Stimulated activated naive CD8-positive, alpha-beta T cell treated with anti-CD3 and anti-CD28 coated beads, Interleukin-15, Interleukin-2, amounts not matched to agents 100 ng/mL and 50 ng/mL, for 24 hours (primary cell): ENCODE results near the gene SAMD7.

Experiments
- H3K27ac Mint-ChIP-seq: one replicate; pipeline ENCODE4 v1.8.0; 2021; ENCODE audit warnings: mild to moderate bottlenecking, mixed read lengths
- H3K27me3 Mint-ChIP-seq: one replicate; pipeline ENCODE4 v1.8.0; 2021; ENCODE audit warnings: mixed read lengths
- H3K36me3 Mint-ChIP-seq: one replicate; pipeline ENCODE4 v1.8.0; 2021; ENCODE audit warnings: low read depth, mixed read lengths
- H3K4me1 Mint-ChIP-seq: one replicate; pipeline ENCODE4 v1.8.0; 2021; ENCODE audit warnings: low read depth, mixed read lengths
- H3K4me3 Mint-ChIP-seq: one replicate; pipeline ENCODE4 v1.8.0; 2021; ENCODE audit warnings: mild to moderate bottlenecking, mixed read lengths
- H3K9me3 Mint-ChIP-seq: one replicate; pipeline ENCODE4 v1.8.0; 2021; ENCODE audit warnings: mixed read lengths

The SAMD7 gene

DNA sequence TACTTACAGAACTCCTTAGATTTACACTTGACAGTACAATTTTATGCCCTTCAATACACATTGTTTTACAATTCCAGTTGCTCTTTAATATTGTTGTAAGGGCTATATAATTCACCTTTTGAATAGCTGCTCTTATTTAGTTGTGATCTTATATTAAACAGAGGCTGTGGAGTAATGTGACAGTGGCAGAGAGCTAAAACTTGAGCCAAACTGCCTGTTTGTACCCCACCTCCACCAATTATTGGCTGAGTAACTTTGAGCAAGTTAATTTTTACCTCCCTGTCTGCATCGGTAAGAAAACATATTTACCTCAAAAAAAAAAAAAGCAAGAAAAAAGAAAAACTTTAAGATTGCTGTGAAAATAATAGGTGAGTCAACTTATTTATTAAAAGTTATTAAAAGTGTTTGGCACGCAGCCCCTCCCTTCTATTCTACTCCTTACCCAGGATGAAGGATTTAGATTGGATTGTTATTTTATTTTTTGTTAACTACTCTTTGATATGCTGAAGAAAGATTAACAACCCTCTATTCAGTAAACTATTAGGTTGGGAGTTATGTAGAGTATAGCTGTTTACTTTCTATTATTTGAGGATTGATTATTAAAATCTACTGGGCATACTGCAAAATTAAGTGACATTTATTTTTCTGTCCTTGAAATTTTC is 57.0 kb downstream of the SAMD7 start:
- Mint-ChIP-seq H3K4me1 (peaks cover 65% of the 10 kb centered on the region), H3K9me3 (no peaks in the 10 kb centered on the region), H3K27ac (no peak overlapping the region), H3K4me3 (peak overlapping the region; percentile 87), H3K27me3 (no peaks in the 10 kb centered on the region), H3K36me3 (peaks cover 26% of the 10 kb centered on the region)

GRCh38 chr3:169969174-169970095 is 58.1 kb downstream of the SAMD7 start:
- no peak overlapping the region for H3K27ac Mint-ChIP-seq
- peaks cover 35% of the 10 kb centered on the region for H3K36me3 Mint-ChIP-seq
- no peaks in the 10 kb centered on the region for H3K9me3 Mint-ChIP-seq
- no peaks in the 10 kb centered on the region for H3K27me3 Mint-ChIP-seq
- peaks cover 74% of the 10 kb centered on the region for H3K4me1 Mint-ChIP-seq
- peak overlapping the region; percentile 87 for H3K4me3 Mint-ChIP-seq

DNA sequence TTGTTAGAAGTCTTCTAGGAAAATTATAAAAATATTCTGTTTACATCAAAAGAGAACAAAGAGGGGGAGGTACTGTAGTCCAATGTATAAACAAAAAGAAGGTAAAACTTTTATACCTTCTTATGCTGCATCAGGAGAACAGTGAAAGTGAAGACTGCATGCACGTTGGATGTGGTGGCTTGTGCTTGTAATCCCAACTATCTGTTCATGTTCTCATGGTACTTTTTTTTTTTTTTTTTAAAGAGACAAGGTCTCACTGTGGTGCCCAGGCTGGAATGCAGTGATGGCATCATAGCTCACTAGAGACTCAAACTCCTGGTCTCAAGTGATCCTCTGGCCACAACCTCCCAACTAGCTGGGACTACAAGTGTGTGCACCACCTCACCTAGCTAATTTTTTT is 59.5 kb downstream of the SAMD7 start:
- Mint-ChIP-seq H3K4me1 (peaks cover 71% of the 10 kb centered on the region), H3K36me3 (peaks cover 39% of the 10 kb centered on the region), H3K27me3 (no peaks in the 10 kb centered on the region), H3K4me3 (no peak overlapping the region), H3K9me3 (no peaks in the 10 kb centered on the region), H3K27ac (no peak overlapping the region)

- Mint-ChIP-seq H3K36me3 (peaks cover 43% of the 10 kb centered on the region), H3K4me3 (no peak overlapping the region), H3K4me1 (peaks cover 66% of the 10 kb centered on the region), H3K9me3 (no peaks in the 10 kb centered on the region), H3K27ac (no peak overlapping the region), H3K27me3 (no peaks in the 10 kb centered on the region)
Observed at GRCh38 chr3:169971522-169971921, 60.1 kb downstream of the SAMD7 start.

- Mint-ChIP-seq H3K27ac (peak overlapping the region; percentile 76), H3K27me3 (no peaks in the 10 kb centered on the region), H3K9me3 (no peaks in the 10 kb centered on the region), H3K36me3 (peaks cover 67% of the 10 kb centered on the region), H3K4me3 (no peak overlapping the region), H3K4me1 (peaks cover 19% of the 10 kb centered on the region)
Observed at GRCh38 chr3:169980055-169980454, 68.7 kb downstream of the SAMD7 start.

GRCh38 chr3:169984292-169984691 is 72.9 kb downstream of the SAMD7 start:
- Mint-ChIP-seq H3K27me3 (no peaks in the 10 kb centered on the region), H3K27ac (no peak overlapping the region), H3K4me3 (no peak overlapping the region), H3K36me3 (peaks cover 74% of the 10 kb centered on the region), H3K9me3 (no peaks in the 10 kb centered on the region), H3K4me1 (peaks cover 10% of the 10 kb centered on the region)
